NB4 (cell line): ENCODE data around the gene PCDHGB3.

Experiments used
- CTCF ChIP-seq: IDR thresholded peaks from one replicate; pipeline ENCODE4 v1.5.1; 2012; ENCODE audit warnings: low read depth, low read length
- MYC ChIP-seq: IDR thresholded peaks from 2 replicates; pipeline ENCODE4 v1.6.1; 2011; ENCODE audit warnings: low read depth, low read length
- POLR2A ChIP-seq: IDR thresholded peaks from 2 replicates; pipeline ENCODE4 v1.6.1; 2011; ENCODE audit warnings: mild to moderate bottlenecking; ENCODE audit not compliant: insufficient read length; ENCODE audit errors: extremely low read depth

GRCh38 chr5:141371572-141372475, 1.8 kb downstream of the PCDHGB3 start:
- TF ChIP-seq POLR2A (no peak), CTCF (no peak), MYC (no peak)
